HG02588 (cell line): Measurements from ENCODE around the gene ZNF143.
"Not testable (repeated sequence)": the region's sequence is repeated elsewhere in the genome, so short reads cannot be mapped to it uniquely, and the experiment has no call there.

Experiments
- ATAC-seq: cut with Tn5 transposase; IDR thresholded peaks from one replicate; pipeline ENCODE4 v1.9.1; 2021; ENCODE audit warnings: mild to moderate bottlenecking, moderate library complexity; ENCODE audit not compliant: unreplicated experiment

The ZNF143 gene

DNA sequence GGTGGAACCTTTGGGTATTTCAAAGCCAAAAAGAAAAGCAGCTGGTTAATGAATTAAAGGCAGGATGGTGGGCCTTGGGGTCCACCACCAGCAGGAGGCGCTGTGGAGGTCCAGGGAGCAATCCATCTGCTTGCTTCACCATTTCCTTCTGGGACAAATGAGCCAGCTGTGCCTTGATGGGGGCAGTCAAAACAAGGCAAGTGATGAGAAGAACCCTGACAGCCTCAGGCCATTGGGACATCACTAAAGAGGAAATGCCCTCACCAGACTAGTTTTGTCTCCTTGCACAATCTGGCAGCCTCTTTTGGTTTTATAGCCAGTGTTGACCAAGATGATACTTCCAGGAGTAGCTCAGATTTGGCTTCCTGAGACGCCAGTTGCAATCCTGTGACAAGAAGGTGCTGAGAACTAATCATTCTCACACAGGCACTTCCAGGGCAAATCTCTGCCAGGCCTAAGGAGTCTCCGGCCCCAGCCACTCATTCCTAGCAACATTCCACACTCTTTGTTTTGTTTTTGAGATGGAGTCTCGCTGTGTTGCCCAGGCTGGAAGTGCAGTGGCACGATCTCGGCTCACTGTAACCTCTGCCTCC is 74.5 kb downstream of the ZNF143 start:
- no peak for ATAC-seq

DNA sequence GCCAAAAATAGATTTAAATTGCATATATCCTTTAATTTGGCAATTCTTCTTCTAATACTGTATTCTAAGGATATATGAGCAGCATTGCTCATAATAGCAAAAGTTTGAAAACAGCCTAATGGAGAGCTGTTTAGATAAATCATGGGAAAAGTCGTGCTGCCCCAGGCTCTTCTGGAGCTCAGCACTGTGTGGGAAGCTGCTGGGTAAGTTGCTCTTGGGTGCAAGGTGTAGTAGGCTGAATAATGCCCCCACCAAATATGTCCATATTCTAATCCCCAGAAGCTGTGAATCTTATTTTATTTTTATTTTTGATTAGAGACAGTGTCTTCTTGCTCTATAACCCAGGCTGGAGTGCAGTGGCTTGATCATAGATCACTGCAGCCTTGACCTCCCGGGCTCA is 77.7 kb downstream of the ZNF143 start:
- no peak for ATAC-seq

- ATAC-seq = not testable (repeated sequence)
These were observed 88.4 kb downstream of the ZNF143 start for GRCh38 chr11:9549216-9549615.

DNA sequence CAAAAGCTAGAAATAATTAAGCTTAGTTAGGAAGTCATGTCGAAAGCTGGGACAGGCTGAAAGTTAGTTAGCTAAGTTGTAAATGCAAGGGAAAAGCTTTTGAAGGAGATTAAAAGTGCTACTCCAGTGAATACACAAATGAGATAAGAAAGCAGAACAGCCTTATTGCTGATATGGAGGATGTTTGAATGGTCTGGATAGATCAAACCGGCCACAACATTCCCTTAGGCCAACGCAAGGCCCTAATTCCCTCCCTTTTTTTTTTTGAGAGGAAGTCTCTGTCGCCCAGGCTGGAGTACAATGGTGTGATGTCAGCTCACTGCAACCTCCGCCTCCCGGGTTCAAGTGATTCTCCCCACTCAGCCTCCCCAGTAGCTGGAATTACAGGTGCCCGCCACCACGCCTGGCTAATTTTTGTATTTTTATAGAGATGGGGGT is 89.4 kb downstream of the ZNF143 start:
- ATAC-seq = no peak

DNA sequence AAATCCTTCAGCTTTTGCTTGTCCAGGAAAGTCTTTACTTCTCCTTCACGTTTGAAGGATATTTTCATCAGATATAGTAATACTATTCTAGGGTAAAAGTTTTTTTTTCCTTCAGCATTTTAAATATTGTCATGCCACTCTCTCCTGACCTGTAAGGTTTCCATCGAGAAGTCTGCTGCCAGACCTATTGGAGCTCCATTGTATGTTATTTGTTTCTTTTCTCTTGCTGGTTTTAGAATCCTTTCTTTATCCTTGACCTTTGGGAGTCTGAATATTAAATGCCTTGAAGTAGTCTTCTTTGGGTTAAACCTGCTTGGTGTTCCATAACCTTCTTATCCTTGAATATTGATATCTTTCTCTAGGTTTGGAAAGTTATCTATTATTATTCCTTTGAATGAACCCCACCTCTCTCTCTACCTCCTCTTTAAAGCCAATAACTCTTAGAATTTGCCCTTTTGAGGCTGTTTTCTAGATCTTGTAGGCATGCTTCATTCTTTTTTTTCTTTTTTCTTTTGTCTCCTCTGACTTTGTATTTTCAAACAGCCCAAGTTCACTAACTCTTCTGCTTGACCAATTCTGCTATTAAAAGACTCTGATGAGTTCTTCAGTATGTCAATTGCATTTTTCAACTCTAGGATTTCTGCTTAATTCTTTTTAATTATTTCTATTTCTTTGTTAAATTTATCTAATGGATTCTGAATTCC is 100.6 kb downstream of the ZNF143 start:
- ATAC-seq = no peak

DNA sequence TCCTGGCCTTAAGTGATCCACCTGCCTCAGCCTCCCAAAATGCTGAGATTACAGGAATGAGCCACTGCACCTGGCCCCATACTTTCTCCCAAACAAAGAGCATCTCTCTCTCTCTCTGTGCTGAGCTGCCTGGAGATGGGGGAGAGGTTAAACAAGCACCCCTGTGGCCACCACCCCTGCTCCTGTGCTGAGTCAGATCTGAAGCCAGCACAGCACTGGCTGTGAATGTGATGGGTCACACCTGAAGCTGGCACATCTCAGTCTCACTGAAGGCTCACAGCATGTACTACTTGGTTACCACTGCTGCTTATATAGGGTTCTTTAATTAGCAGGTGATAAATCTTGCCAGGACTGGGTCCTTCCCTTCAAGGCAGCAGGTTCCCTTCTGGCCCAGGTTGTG is 101.9 kb downstream of the ZNF143 start:
- no peak for ATAC-seq

GRCh38 chr11:9563196-9563730 is 102.5 kb downstream of the ZNF143 start:
- ATAC-seq = no peak

GRCh38 chr11:9565822-9566560 is 105.2 kb downstream of the ZNF143 start:
- ATAC-seq = peak; percentile 89

DNA sequence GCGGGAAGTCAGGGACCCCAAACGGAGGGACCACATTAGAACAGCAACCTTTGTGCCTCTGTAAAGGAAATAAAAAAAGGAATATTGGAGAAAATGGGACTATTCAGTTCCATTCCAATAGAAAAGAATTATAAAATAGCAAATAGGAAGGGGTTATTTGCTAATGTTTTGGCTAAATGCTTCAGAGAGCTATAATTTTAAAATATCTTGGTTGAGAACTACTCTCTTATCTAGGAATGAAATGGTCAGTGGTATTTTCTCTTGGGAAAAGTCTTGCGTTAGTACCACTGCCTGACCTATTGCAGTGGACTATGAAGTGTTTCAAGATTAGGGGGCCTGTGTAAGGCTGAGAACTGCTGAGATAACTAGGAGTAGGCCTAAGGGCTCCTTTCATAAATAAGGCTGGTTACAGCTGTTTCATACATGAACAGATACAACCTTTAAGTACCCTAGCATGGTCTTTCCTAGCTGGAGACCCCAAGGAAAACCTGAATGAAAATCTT is 105.8 kb downstream of the ZNF143 start:
- no peak for ATAC-seq

GRCh38 chr11:9567401-9567800 is 106.6 kb downstream of the ZNF143 start:
- no peak for ATAC-seq

GRCh38 chr11:9568161-9568853 is 107.5 kb downstream of the ZNF143 start:
- no peak for ATAC-seq

DNA sequence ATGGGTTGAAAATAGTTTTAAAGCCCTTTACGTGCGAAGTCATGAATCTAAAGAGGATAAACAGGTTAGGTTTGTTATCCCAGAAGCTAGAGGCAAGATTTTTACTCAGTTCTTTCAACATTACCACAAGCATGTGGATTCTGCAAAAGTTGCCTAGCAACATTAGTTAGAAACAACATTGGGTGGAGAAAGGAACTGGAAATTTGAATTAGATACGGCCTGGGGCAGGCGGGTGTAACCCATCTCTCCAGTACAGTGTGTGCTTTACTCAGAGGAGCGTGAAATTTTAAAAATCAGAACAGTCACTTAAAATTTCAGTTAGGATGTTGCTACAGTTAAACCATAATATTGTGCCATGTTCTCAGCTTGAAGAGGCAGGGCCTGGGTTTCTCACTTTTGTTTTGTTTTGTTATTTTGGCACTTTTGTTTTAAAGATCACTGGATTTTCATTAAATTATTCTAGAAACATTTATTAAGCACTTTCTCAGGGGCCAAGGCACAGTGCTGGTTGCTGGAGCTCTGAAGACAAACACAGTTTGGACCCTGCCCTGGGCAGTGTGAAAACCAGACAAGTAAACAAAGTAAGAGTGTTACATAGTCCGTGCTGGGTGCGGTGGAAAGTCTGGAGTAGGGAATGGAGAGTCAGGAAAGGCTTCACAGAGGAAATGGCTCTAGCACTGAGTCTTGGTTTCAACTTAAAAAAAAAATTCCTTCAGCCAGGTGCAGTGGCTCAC is 108.2 kb downstream of the ZNF143 start:
- ATAC-seq = no peak

DNA sequence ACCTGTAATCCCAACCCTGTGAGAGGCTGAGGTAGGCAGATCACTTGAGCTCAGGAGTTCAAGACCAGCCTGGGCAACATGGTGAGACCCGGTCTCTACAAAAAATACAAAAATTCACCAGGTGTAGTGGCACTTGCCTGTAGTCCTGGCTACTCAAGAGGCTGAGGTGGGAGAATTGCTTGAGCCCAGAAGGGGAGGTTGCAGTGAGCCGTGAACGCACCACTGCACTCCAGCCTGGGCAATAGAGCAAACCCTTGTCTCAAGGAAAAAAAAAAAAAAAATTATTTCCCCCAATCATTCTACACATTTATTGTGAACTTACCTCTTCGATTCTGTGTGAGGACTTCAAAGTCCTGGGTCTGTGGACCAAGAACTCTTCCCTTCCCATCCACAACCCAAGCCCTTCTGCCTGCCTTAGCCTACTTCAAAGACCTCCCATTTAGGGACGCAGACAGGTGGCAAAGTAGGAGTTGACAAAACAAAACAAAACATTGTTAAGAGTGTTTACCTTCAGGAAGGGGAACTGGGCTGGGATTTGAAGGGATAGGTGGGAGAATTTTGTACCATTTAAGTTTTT is 108.9 kb downstream of the ZNF143 start:
- ATAC-seq = no peak

- no peak for ATAC-seq
These were observed 109.7 kb downstream of the ZNF143 start for GRCh38 chr11:9570313-9571025.

- no peak for ATAC-seq
These were observed 110.4 kb downstream of the ZNF143 start for GRCh38 chr11:9571071-9571762.

DNA sequence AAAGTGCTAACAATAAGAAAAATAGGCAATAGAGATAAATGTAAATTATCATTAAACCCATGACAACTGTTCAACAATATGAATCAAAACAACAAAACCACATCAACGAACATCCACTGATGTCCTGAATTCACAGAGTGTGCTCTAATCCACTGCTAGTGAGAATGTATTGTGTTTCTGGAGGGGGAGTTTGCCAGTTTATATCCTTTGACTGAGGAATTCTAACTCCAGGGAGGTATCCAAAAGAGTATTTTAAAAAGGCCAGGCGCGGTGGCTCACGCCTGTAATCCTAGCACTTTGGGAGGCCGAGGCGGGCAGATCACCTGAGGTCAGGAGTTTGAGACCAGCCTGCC is 110.9 kb downstream of the ZNF143 start:
- ATAC-seq = no peak

- ATAC-seq = peak; percentile 80
These were observed 112.4 kb downstream of the ZNF143 start, which contains the start of gene WEE1 for GRCh38 chr11:9573052-9573774. Gene WEE1, plus strand, starts transcription at chr11:9573670. Its CDS starts 264 bp downstream, at chr11:9573934.
